AG08396 (cell line): Measurements from ENCODE around the gene PDSS1.
"Not testable (repeated sequence)": the region's sequence is repeated elsewhere in the genome, so short reads cannot be mapped to it uniquely, and the experiment has no call there.

Source experiments
- DNase-seq: peaks from one replicate; pipeline ENCODE4 v3.0.0; 2012; ENCODE audit warnings: low spot score, mixed read lengths

Gene PDSS1

GRCh38 chr10:26739071-26739631 is 41.6 kb downstream of the PDSS1 start:
- DNase-seq = no peak

GRCh38 chr10:26741368-26741767 is 43.9 kb downstream of the PDSS1 start:
- no peak for DNase-seq

DNA sequence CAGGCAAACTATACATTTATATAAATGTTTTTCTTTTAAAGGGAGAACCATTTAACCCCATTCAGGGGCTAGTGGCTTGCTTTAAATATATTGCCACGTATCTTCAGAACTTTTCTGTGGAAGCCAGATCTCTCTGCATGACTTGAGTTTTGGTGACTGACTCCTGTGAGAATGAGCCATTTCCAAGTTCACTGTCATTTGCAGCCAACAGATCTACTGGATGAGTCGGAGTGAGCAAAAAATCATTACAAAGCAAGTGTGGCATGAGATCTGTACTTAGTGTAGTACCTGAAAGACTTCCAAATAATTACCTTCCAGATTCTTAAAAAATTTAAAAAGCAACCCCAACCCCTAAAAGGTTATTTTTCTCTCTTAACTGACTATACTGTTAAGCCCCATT is 45.6 kb downstream of the PDSS1 start:
- DNase-seq = no peak

- no peak for DNase-seq
These were observed 46.3 kb downstream of the PDSS1 start for GRCh38 chr10:26743841-26744240.

DNA sequence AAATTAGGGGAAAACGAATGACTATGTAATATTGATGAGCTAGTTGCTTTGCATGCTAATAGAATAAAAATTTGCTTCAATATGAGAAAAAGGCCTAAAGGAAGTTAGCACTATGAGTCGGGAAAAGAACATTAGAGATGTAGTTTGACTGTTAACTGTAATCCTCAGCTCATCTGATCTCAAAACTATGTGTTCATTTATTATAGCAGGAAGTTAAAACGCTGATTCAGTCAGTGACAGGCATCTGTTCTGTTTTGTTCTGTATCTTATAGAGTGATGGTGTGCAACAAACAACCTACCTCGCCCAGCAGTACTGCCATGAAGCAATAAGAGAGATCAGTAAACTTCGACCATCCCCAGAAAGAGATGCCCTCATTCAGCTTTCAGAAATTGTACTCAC is 48.6 kb downstream of the PDSS1 start:
- no peak for DNase-seq

DNA sequence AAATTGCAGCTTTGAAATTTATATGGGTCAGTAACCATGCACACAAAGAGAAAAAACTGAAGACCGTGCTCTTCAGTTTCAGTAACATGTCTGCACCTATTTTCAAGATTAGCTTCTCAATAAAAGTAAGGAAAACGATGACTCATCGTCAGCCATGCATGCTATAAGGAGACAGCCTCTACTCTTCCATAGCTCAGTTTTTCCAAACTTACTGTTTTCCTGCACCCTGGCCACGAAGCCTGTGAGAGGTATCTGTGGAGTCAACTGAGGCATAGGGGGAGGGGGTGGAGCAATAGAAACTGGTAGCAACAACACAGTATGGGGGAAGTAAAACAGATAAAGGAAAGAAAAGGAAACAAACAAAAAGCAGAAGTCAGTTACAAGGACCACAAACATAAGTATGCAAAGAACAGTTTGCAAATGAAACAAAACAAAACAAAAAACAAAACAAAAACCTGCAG is 58.0 kb downstream of the PDSS1 start:
- no peak for DNase-seq

- DNase-seq = no peak
These were observed 61.5 kb downstream of the PDSS1 start for GRCh38 chr10:26759008-26759407.

- no peak for DNase-seq
These were observed 68.0 kb downstream of the PDSS1 start for GRCh38 chr10:26765549-26765948.

- no peak for DNase-seq
These were observed 72.6 kb downstream of the PDSS1 start for GRCh38 chr10:26770069-26770468.

GRCh38 chr10:26773633-26774032 is 76.1 kb downstream of the PDSS1 start:
- DNase-seq = no peak

DNA sequence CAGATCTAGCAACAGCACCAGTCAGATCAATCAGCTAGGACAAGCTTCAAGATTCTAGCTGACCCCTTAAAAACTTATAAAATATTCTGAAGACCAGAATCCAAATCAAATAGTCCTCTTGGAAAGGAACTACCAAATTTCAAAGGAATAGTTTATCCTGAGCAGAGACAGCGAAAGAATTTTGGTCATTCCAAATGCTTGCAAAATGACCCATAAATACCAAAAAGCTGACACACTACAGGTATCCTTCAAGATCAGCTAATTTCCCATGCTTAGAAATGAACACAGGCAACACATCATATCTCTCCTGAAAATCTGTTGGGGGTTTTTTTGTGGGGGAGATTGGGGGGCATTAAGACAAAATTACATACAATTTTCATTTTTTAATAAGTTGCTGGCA is 78.8 kb downstream of the PDSS1 start:
- DNase-seq = no peak

DNA sequence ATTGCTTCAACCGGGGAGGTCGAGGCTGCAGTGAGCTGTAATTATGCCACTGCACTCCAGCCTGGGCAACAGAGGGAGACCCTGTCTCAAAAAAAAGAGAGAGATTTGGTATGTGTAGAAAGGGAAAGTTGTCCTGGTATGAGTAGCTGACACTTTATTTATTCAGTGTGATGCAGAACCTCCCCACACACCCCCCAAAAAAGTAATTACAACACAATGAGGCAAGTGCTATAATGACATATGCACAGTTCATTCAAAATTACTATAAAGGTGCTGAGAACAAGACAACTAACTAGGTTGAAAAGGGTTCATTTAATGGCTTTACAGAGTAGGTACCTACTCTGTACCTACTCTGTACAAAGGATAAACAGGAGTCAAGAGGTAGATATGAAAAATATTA is 80.2 kb downstream of the PDSS1 start:
- DNase-seq = no peak

DNA sequence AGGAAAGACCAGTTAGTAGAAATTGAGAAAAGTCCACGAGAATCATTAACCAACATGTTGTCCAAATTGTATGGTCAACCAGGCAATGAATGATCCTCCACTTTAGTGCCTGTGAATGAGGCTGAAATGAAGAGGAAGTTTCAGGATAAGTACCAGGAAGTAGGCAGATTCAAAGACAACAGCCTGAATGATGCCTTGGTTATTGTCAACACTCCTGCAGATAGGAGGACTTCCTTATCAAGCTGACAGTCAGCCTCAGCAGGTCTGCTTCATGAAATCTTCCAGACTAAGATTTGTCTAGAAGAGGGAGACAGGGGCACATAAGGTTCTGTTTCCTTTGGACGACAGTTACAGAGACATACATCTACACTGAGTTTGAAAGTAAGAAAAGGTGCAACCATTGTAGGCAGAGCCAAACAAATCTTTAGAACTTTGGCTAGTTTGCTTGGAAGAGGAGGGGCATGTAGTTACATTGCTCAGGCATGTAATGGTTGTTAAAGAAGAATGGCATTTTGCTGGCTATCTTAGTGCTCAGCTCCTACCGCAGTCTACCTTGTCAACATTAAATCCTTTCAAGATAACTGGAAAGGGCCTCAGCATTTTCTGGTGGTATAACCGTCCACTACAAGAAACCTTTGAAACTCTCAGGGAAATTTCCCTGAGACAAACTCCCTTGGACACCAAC is 81.8 kb downstream of the PDSS1 start:
- DNase-seq = no peak

DNA sequence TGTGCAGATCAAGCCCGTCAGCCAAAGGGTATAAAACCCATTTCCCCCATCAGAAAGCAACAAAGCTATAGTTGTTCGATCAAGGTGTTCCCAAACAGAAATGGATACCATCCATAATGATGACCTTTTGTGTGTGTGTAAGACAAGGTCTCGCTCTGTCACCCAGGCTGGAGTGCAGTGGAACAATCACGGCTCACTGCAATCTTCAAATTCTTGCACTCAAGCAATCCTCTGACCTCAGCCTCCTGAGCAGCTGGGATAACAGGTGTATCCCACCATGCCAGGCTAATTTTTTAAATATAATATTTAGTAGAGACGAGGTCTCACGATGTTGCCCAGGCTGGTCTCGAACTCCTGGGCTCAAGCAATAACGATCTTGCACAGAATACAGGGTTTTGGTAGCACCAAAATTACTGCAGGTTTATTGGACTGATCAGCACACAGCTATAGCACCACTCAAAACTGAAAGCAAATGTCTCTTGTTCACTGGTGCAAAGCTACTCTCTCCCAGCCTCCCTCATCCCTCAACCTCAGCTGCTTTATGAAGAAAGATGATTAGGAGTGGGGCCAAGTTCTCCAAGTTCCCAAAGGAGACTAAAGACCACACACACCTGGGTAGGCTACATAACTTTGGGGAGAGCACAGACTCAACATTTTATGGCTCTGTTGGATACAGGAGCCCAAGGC is 82.7 kb downstream of the PDSS1 start:
- no peak for DNase-seq

DNA sequence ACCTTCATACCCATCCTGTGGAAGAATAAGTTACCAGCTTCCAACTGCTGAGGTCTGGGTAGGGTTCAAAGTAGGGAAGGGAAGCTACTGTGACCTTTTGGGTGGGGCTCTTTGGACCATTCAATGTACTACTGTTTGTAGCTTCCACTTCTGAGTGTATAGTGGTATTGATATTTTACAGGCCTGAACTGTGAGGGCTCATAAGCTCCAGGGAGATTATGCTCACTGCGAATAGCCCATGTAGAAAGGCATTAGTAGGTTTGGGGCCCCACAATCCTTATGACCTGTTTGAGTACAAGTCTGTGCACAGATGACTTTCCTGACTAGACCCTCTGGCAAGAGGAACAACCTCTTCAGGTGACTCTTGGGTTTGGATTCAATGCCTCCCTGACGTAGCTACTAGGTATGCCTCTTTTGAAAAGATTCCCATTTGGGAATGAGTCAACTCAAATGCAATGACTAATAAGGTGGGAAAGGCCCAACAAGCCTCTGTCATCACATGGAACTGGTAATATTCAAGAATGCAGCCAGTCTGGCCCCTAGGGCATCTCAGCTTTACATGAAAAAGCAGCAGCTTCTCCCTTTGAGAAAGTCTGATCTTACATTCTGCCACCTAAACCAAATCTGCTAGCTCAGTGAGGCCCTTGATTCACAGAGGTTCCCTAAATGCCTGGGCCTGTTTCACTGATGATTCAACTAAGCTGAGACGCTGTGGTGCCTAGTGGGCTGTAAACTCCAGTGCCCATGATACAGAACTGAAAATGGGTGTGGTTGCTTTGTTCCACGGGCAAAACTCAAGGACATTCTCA is 83.5 kb downstream of the PDSS1 start:
- peak; percentile 57 for DNase-seq

- no peak for DNase-seq
These were observed 84.3 kb downstream of the PDSS1 start for GRCh38 chr10:26781797-26782196.

DNA sequence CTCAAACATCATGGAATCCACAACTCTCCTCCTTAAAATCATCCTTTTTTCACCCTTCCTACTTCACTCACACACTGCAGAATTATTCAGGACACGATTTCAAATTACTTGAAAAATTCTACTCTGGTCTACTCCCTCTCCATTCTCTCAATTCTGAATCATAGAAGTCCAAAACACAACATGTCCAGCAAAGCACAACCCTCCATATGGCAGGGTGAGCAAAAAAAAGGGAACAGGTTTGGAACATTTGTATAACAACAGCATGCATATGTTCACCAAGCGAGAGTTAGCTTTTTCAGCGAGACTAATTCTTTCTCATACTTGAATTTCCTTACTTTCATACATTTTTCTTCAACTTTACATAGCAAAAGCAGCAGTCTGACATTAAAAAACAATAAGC is 89.9 kb downstream of the PDSS1 start:
- no peak for DNase-seq

DNA sequence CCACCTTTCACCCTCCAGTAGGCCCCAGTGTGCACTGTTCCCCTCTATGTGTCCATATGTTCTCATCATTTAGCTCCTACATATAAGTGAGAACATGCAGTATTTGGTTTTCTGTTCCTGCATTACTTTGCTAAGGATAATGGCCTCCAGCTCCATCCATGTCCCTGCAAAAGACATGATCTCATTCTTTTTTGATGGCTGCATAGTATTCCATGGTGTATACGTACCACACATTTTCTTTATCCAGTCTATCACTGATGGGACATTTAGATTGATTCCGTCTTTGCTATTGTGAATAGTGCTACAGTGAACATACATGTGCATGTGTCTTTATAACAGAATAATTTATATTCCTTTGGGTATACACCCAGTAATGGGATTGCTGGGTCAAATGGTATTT is 92.3 kb downstream of the PDSS1 start:
- not testable (repeated sequence) for DNase-seq

DNA sequence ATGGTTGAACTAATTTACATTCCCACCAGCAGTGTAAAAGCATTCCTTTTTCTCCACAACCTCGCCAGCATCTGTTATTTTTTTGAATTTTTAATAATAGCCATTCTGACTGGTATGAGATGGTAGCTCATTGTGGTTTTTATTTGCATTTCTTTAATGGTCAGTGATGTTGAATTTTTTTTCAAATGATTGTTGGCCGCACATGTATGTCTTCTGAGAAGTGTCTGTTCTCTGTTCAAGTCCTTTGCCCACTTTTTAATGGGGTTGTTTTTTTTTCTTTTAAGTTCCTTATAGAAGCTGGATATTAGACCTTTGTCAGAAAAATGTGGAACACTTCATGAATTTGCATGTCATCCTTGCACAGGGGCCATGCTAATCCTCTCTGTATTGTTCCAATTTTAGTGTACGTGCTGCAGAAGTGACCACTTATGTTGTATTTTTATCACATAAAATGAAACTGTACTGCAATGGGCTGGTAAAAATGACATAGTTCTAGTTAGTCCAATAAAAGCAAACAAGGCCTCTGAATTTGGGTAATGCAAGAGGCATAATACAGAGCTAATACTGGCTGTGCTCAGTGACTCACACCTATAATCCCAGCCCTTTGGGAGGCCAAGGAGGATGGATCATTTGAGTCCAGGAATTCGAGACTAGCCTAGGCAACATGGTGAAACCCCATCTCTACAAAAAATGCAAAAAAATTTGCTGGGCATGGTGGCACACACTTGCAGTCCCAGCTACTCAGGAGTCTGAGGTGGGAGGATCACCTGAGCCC is 92.9 kb downstream of the PDSS1 start:
- no peak for DNase-seq

- no peak for DNase-seq
These were observed 95.4 kb downstream of the PDSS1 start for GRCh38 chr10:26792758-26793495.
